ENCODE measurements around the gene FBLN5. TPM values are rescaled to one million over a fixed set of nuclear protein-coding genes. Genes with fewer than 3 reads are reported as not detected.
A peak's percentile ranks its signal among the peaks of the same experiment; 100 is the strongest.

The FBLN5 gene
- total and polyA plus RNA-seq, 4 donors, result 3.9 to 21.8 (median 14.8) TPM

- WGBS, result 17% methylated on average over 8 of the region's 8 CpGs
- H3K9me3 ChIP-seq (ENCODE audit: control insufficient read depth in 4 of 4, low read length in 3 of 4), result no peaks in the 10 kb centered on the region
- H3K4me1 ChIP-seq (ENCODE audit: control insufficient read depth in 4 of 4, insufficient read depth in 4 of 4, low read length in 3 of 4), result no peaks in the 10 kb centered on the region
- no peaks in the 10 kb centered on the region for H3K36me3 ChIP-seq (ENCODE audit: control insufficient read depth in 4 of 4, insufficient read depth in 3 of 4, low read depth in 1 of 4, low read length in 3 of 4)
- no peak overlapping the region for H3K27ac ChIP-seq (ENCODE audit: low read depth in 1 of 2, low read length in 2 of 2)
- no peak for TF ChIP-seq HNF4A (conservative IDR thresholded peaks at IDR 0.05)
- TF ChIP-seq EGR1 (IDR thresholded peaks at IDR 0.05; ENCODE audit: low read depth in 2 of 2), result no peak
- TF ChIP-seq RAD21 (IDR thresholded peaks at IDR 0.05), result peak; percentile 54 to 77
- TF ChIP-seq, protein P1, sequence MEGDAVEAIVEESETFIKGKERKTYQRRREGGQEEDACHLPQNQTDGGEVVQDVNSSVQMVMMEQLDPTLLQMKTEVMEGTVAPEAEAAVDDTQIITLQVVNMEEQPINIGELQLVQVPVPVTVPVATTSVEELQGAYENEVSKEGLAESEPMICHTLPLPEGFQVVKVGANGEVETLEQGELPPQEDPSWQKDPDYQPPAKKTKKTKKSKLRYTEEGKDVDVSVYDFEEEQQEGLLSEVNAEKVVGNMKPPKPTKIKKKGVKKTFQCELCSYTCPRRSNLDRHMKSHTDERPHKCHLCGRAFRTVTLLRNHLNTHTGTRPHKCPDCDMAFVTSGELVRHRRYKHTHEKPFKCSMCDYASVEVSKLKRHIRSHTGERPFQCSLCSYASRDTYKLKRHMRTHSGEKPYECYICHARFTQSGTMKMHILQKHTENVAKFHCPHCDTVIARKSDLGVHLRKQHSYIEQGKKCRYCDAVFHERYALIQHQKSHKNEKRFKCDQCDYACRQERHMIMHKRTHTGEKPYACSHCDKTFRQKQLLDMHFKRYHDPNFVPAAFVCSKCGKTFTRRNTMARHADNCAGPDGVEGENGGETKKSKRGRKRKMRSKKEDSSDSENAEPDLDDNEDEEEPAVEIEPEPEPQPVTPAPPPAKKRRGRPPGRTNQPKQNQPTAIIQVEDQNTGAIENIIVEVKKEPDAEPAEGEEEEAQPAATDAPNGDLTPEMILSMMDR (IDR thresholded peaks at IDR 0.05; ENCODE audit: low read depth, low read length, missing input control), result peak; percentile 26
- H3K4me3 ChIP-seq (ENCODE audit: low read depth in 1 of 3, low read length in 3 of 3), result no peak overlapping the region
- no peak for DNase-seq (ENCODE audit: low spot score)
- no peak overlapping the region for H3K9ac ChIP-seq (ENCODE audit: low read depth in 1 of 2, low read length in 2 of 2)
- H3K27me3 ChIP-seq (ENCODE audit: control insufficient read depth in 4 of 4, insufficient read depth in 4 of 4, low read length in 3 of 4), result peaks cover 0 to 7% (median 0%) of the 10 kb centered on the region in 4 donors
These were observed 88.8 kb downstream of the FBLN5 start for GRCh38 chr14:91858536-91859275.

DNA sequence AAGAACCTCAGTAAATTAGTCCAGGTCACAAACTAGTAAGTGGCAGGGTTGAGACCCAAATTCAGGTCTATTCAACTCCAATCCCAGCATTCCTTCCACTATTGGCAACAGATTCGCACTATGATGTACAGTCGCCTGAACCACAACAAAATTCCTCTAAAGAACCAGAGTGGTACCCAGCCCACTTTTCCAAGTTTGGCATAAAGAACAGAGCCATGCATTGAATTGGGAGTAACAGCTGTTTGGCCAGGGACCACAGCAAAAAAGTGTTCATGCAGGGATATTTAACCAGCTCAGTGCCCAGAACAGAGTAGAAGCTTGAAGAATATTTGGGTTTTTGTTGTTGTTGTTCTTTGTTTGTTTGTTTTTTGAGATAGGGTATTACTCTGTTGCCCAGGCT lies 89.9 kb downstream of the FBLN5 start:
- Histone ChIP-seq H3K27ac (ENCODE audit: low read depth in 1 of 2, low read length in 2 of 2) (no peak overlapping the region), H3K4me3 (ENCODE audit: low read depth in 1 of 3, low read length in 3 of 3) (no peak overlapping the region), H3K27me3 (ENCODE audit: control insufficient read depth in 4 of 4, insufficient read depth in 4 of 4, low read length in 3 of 4) (peaks cover 0 to 7% (median 0%) of the 10 kb centered on the region in 4 donors), H3K9me3 (ENCODE audit: control insufficient read depth in 4 of 4, low read length in 3 of 4) (no peaks in the 10 kb centered on the region), H3K4me1 (ENCODE audit: control insufficient read depth in 4 of 4, insufficient read depth in 4 of 4, low read length in 3 of 4) (no peaks in the 10 kb centered on the region), H3K36me3 (ENCODE audit: control insufficient read depth in 4 of 4, insufficient read depth in 3 of 4, low read depth in 1 of 4, low read length in 3 of 4) (no peaks in the 10 kb centered on the region), H3K9ac (ENCODE audit: low read depth in 1 of 2, low read length in 2 of 2) (no peak overlapping the region)
- no peak for DNase-seq (ENCODE audit: low spot score)
- over 99% methylated on average over 2 of the region's 2 CpGs for WGBS
- TF ChIP-seq YY1 (IDR thresholded peaks at IDR 0.05) (no peak), SP1 (IDR thresholded peaks at IDR 0.05) (no peak), ZBTB33 (IDR thresholded peaks at IDR 0.05) (no peak), HNF4G (IDR thresholded peaks at IDR 0.05) (no peak), REST (IDR thresholded peaks at IDR 0.05) (no peak), RXRA (IDR thresholded peaks at IDR 0.05) (no peak), MAX (IDR thresholded peaks at IDR 0.05) (no peak), HNF4A (conservative IDR thresholded peaks at IDR 0.05) (no peak), RAD21 (IDR thresholded peaks at IDR 0.05) (no peak), FOXA2 (IDR thresholded peaks at IDR 0.05) (no peak), GABPA (IDR thresholded peaks at IDR 0.05 in 1 of 2, conservative IDR thresholded peaks at IDR 0.05 in 1 of 2) (no peak), TAF1 (conservative IDR thresholded peaks at IDR 0.05) (no peak), EGR1 (IDR thresholded peaks at IDR 0.05; ENCODE audit: low read depth in 2 of 2) (no peak), JUND (IDR thresholded peaks at IDR 0.05) (no peak), FOXA1 (IDR thresholded peaks at IDR 0.05) (no peak), NR2F2 (IDR thresholded peaks at IDR 0.05) (no peak)
- TF ChIP-seq, protein P2, sequence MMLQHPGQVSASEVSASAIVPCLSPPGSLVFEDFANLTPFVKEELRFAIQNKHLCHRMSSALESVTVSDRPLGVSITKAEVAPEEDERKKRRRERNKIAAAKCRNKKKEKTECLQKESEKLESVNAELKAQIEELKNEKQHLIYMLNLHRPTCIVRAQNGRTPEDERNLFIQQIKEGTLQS (IDR thresholded peaks at IDR 0.05), result no peak
- TF ChIP-seq, protein P1 (IDR thresholded peaks at IDR 0.05; ENCODE audit: low read depth, low read length, missing input control), result no peak

Measured in liver (tissue), 9 donors.